ENCODE measurements around the gene ODC1. TPM values are rescaled to one million over a fixed set of nuclear protein-coding genes. Genes with fewer than 3 reads are reported as not detected.

ODC1 gene
- polyA plus RNA-seq, 1 experiment = 86.9 TPM

- ChIA-PET POLR2A (no interaction called here), CTCF (interaction anchor here (0.6 to 8.1 kb wide), 11 partner anchors 13 to 484 kb away, joined by 3 to 136 read pairs (median 18); partner anchors contain the start of genes HPCAL1 and RRM2)
- no peaks in the 10 kb centered on the region for H3K36me3 ChIP-seq (ENCODE audit: control insufficient read depth, insufficient read depth, low read length)
- H3K4me3 ChIP-seq (ENCODE audit: low read depth, low read length) = no peak overlapping the region
- no peak for DNase-seq (ENCODE audit: low read depth)
- H3K27me3 ChIP-seq (ENCODE audit: control insufficient read depth, insufficient read depth, low read length) = no peaks in the 10 kb centered on the region
- TF ChIP-seq CTCF (IDR thresholded peaks at IDR 0.05; ENCODE audit: insufficient read depth, low read depth, low read length) = no peak
These were observed 40.7 kb downstream of the ODC1 start for GRCh38 chr2:10407432-10407831.

- Histone ChIP-seq H3K4me3 (ENCODE audit: low read depth, low read length) (no peak overlapping the region), H3K36me3 (ENCODE audit: control insufficient read depth, insufficient read depth, low read length) (no peaks in the 10 kb centered on the region), H3K27me3 (ENCODE audit: control insufficient read depth, insufficient read depth, low read length) (no peaks in the 10 kb centered on the region)
- no peak for DNase-seq (ENCODE audit: low read depth)
- POLR2A ChIA-PET = no interaction called here
- TF ChIP-seq CTCF (IDR thresholded peaks at IDR 0.05; ENCODE audit: insufficient read depth, low read depth, low read length) = no peak
- CTCF ChIA-PET = interaction anchor here (0.6 to 8.1 kb wide), 6 partner anchors 136 to 359 kb away, joined by 3 to 136 read pairs (median 21); partner anchors contain the start of gene RRM2
These were observed 41.5 kb downstream of the ODC1 start for GRCh38 chr2:10406491-10407188.

- no peak for TF ChIP-seq CTCF (IDR thresholded peaks at IDR 0.05; ENCODE audit: insufficient read depth, low read depth, low read length)
- Histone ChIP-seq H3K27me3 (ENCODE audit: control insufficient read depth, insufficient read depth, low read length) (no peaks in the 10 kb centered on the region), H3K36me3 (ENCODE audit: control insufficient read depth, insufficient read depth, low read length) (no peaks in the 10 kb centered on the region), H3K4me3 (ENCODE audit: low read depth, low read length) (no peak overlapping the region)
- ChIA-PET POLR2A (no interaction called here), CTCF (interaction anchor here (0.6 to 8.1 kb wide), 6 partner anchors 29 to 359 kb away, joined by 3 to 136 read pairs (median 4); partner anchors contain the start of genes HPCAL1 and RRM2)
- DNase-seq (ENCODE audit: low read depth) = no peak
These were observed 42.1 kb downstream of the ODC1 start for GRCh38 chr2:10406016-10406415.

GRCh38 chr2:10405448-10405847 is 42.7 kb downstream of the ODC1 start:
- POLR2A ChIA-PET = no interaction called here
- no peak overlapping the region for H3K4me3 ChIP-seq (ENCODE audit: low read depth, low read length)
- no peak for TF ChIP-seq CTCF (IDR thresholded peaks at IDR 0.05; ENCODE audit: insufficient read depth, low read depth, low read length)
- CTCF ChIA-PET = interaction anchor here (0.7 to 8.1 kb wide), 6 partner anchors 11 to 277 kb away, joined by 3 to 136 read pairs (median 4); partner anchors contain the start of genes HPCAL1 and RRM2
- no peak for DNase-seq (ENCODE audit: low read depth)
- H3K36me3 ChIP-seq (ENCODE audit: control insufficient read depth, insufficient read depth, low read length) = no peaks in the 10 kb centered on the region
- H3K27me3 ChIP-seq (ENCODE audit: control insufficient read depth, insufficient read depth, low read length) = no peaks in the 10 kb centered on the region

- TF ChIP-seq CTCF (IDR thresholded peaks at IDR 0.05; ENCODE audit: insufficient read depth, low read depth, low read length) = no peak
- Histone ChIP-seq H3K4me3 (ENCODE audit: low read depth, low read length) (no peak overlapping the region), H3K27me3 (ENCODE audit: control insufficient read depth, insufficient read depth, low read length) (no peaks in the 10 kb centered on the region), H3K36me3 (ENCODE audit: control insufficient read depth, insufficient read depth, low read length) (peaks cover 3% of the 10 kb centered on the region)
- CTCF ChIA-PET = interaction anchor here (1.1 to 8.1 kb wide), 4 partner anchors 12 to 276 kb away, joined by 3 to 136 read pairs (median 6); partner anchors contain the start of gene RRM2
- no peak for DNase-seq (ENCODE audit: low read depth)
- POLR2A ChIA-PET = no interaction called here
These were observed 43.6 kb downstream of the ODC1 start for GRCh38 chr2:10404324-10405143.
